Measurements from ENCODE around the gene PCP4.

The PCP4 gene

GRCh38 chr21:39882839-39883195 is 15.6 kb downstream of the PCP4 start:
- TF ChIP-seq CTCF (IDR thresholded peaks at IDR 0.05), result no peak

- no peak for TF ChIP-seq CTCF (IDR thresholded peaks at IDR 0.05)
These were observed 18.0 kb downstream of the PCP4 start for GRCh38 chr21:39885119-39885848.

GRCh38 chr21:39888848-39889247 is 21.6 kb downstream of the PCP4 start:
- no peak for TF ChIP-seq CTCF (IDR thresholded peaks at IDR 0.05)

- TF ChIP-seq CTCF (IDR thresholded peaks at IDR 0.05), result no peak
These were observed 23.9 kb downstream of the PCP4 start for GRCh38 chr21:39891111-39891510.

- TF ChIP-seq CTCF (IDR thresholded peaks at IDR 0.05), result no peak
These were observed 33.3 kb downstream of the PCP4 start for GRCh38 chr21:39900491-39900890.

GRCh38 chr21:39900911-39901310 is 33.7 kb downstream of the PCP4 start:
- TF ChIP-seq CTCF (IDR thresholded peaks at IDR 0.05), result no peak

- TF ChIP-seq CTCF (IDR thresholded peaks at IDR 0.05), result no peak
These were observed 35.7 kb downstream of the PCP4 start for GRCh38 chr21:39902986-39903385.

GRCh38 chr21:39904457-39904856 is 37.2 kb downstream of the PCP4 start:
- TF ChIP-seq CTCF (IDR thresholded peaks at IDR 0.05), result no peak

Measured in LNCAP (cell line).